IMR-90 (cell line): ENCODE measurements around the gene NRXN2. TPM values are rescaled to one million over a fixed set of nuclear protein-coding genes. Genes with fewer than 3 reads are reported as not detected.

Experiments
- ATAC-seq: fragments of 200-7000 bp; cut with Tn5 transposase; 2 replicates; pipeline ENCODE4 v1.9.1; 2020; ENCODE audit warnings: low read depth, mild to moderate bottlenecking, moderate library complexity
- BruUV-seq: library from RNA; stranded (reverse); fragments of 400-500 nt; replicated peaks from 2 replicates; lab custom pipeline; 2021; lab: Mats Ljungman, UMichigan
- CTCF ChIA-PET: fragments of 300-600 bp; formaldehyde crosslinking; extraction: SDS; loops from one replicate; lab custom pipeline; 2021; ENCODE audit warnings: antibody characterized with exemption; lab: Yijun Ruan, JAX
- POLR2A ChIA-PET: fragments of 300-600 bp; sonication (Branson Sonifier 250); formaldehyde crosslinking; loops from one replicate; lab custom pipeline; 2022; ENCODE audit warnings: antibody characterized with exemption; ENCODE audit not compliant: unreplicated experiment; lab: Charles Lee
- DNase-seq: peaks from one replicate; pipeline ENCODE4 v3.0.0; 2013
- H2AFZ ChIP-seq: replicated peaks from 2 replicates; pipeline ENCODE3; 2013; ENCODE audit warnings: low read length, mild to moderate bottlenecking; ENCODE audit not compliant: poor library complexity
- H2AK5ac ChIP-seq: 2 replicates; pipeline ENCODE4 v1.6.1; 2013; ENCODE audit warnings: low read depth, low read length, inconsistent platforms
- H2AK9ac ChIP-seq: replicated peaks from 2 replicates; pipeline ENCODE3; 2013; ENCODE audit warnings: mild to moderate bottlenecking, low read depth, low read length, moderate library complexity; ENCODE audit not compliant: poor library complexity
- H2BK120ac ChIP-seq: 2 replicates; pipeline ENCODE4 v1.6.1; 2013; ENCODE audit warnings: low read depth, low read length, inconsistent platforms
- H2BK15ac ChIP-seq: 3 replicates; pipeline ENCODE4 v1.6.1; 2013; ENCODE audit warnings: low read depth, low read length, inconsistent platforms
- H2BK20ac ChIP-seq: 2 replicates; pipeline ENCODE4 v1.6.1; 2013; ENCODE audit warnings: low read depth, mild to moderate bottlenecking, inconsistent platforms, low read length, moderate library complexity
- H2BK5ac ChIP-seq: 2 replicates; pipeline ENCODE4 v1.6.1; 2013; ENCODE audit warnings: mild to moderate bottlenecking, low read depth, low read length, inconsistent platforms; ENCODE audit not compliant: poor library complexity, severe bottlenecking
- H3K14ac ChIP-seq: replicated peaks from 2 replicates; pipeline ENCODE4 v1.6.1; 2013; ENCODE audit warnings: low read depth, low read length, inconsistent platforms
- H3K18ac ChIP-seq: 2 replicates; pipeline ENCODE4 v1.6.1; 2013; ENCODE audit warnings: low read depth, low read length, control low read depth
- H3K23ac ChIP-seq: 2 replicates; pipeline ENCODE4 v1.6.1; 2013; ENCODE audit warnings: low read depth, low read length, inconsistent platforms
- H3K27ac ChIP-seq: 2 replicates; pipeline ENCODE4 v1.5.1; 2013; ENCODE audit warnings: mild to moderate bottlenecking, control low read depth, low read length; ENCODE audit not compliant: insufficient read depth
- H3K27me3 ChIP-seq: 2 replicates; pipeline ENCODE4 v1.6.1; 2013; ENCODE audit warnings: low read length; ENCODE audit not compliant: control insufficient read depth, insufficient read depth
- H3K36me3 ChIP-seq: 2 replicates; pipeline ENCODE4 v1.6.1; 2013; ENCODE audit warnings: low read length, mixed read lengths; ENCODE audit not compliant: control insufficient read depth, insufficient read depth
- H3K4ac ChIP-seq: 2 replicates; pipeline ENCODE4 v1.6.1; 2013; ENCODE audit warnings: low read depth, low read length, inconsistent platforms
- H3K4me1 ChIP-seq: 2 replicates; pipeline ENCODE4 v1.6.1; 2013; ENCODE audit warnings: low read length, mixed read lengths; ENCODE audit not compliant: control insufficient read depth, insufficient read depth
- H3K4me2 ChIP-seq: 2 replicates; pipeline ENCODE4 v1.6.1; 2013; ENCODE audit warnings: low read depth, mild to moderate bottlenecking, control low read depth, low read length, moderate library complexity
- H3K4me3 ChIP-seq: 2 replicates; pipeline ENCODE4 v1.5.1; 2013; ENCODE audit warnings: low read depth, mild to moderate bottlenecking, control low read depth, low read length, moderate library complexity; ENCODE audit not compliant: insufficient read depth
- H3K56ac ChIP-seq: 2 replicates; pipeline ENCODE4 v1.6.1; 2013; ENCODE audit warnings: low read length, inconsistent platforms; ENCODE audit not compliant: insufficient read depth; ENCODE audit errors: extremely low read depth
- H3K79me1 ChIP-seq, 2 experiments: 2 replicates each; pipeline ENCODE4 v1.6.1; 2013; ENCODE audit warnings: low read length in 2 of 2, inconsistent platforms in 1 of 2, low read depth in 1 of 2
- H3K9ac ChIP-seq: 2 replicates; pipeline ENCODE4 v1.6.1; 2013; ENCODE audit warnings: low read depth, low read length, control low read depth
- H3K9me1 ChIP-seq: 2 replicates; pipeline ENCODE4 v1.6.1; 2013; ENCODE audit warnings: low read length, inconsistent platforms; ENCODE audit not compliant: insufficient read depth
- H3K9me3 ChIP-seq: 2 replicates; pipeline ENCODE4 v1.6.1; 2013; ENCODE audit warnings: low read length; ENCODE audit not compliant: control insufficient read depth, insufficient read depth
- H4K20me1 ChIP-seq: 2 replicates; pipeline ENCODE4 v1.6.1; 2013; ENCODE audit warnings: low read length, inconsistent platforms; ENCODE audit not compliant: insufficient read depth
- H4K5ac ChIP-seq: 2 replicates; pipeline ENCODE4 v1.6.1; 2013; ENCODE audit warnings: mild to moderate bottlenecking, low read depth, low read length, control low read depth
- H4K8ac ChIP-seq, 2 experiments: 2 replicates each; pipeline ENCODE4 v1.6.1; 2013; ENCODE audit warnings: low read depth in 2 of 2, low read length in 2 of 2, control low read depth in 1 of 2, inconsistent platforms in 1 of 2
- H4K91ac ChIP-seq: 2 replicates; pipeline ENCODE4 v1.6.1; 2013; ENCODE audit warnings: low read depth, low read length, inconsistent platforms; ENCODE audit not compliant: insufficient read depth
- BHLHE40 ChIP-seq: fragments of 150-350 bp; IDR thresholded peaks from 2 replicates; pipeline ENCODE4 v1.6.1; 2016; ENCODE audit warnings: mild to moderate bottlenecking, low read depth, low read length
- CEBPB ChIP-seq: IDR thresholded peaks from 2 replicates; pipeline ENCODE4 v1.6.1; 2012; ENCODE audit warnings: low read depth, low read length, improper control_type of control experiment
- CHD1 ChIP-seq: IDR thresholded peaks from 2 replicates; pipeline ENCODE4 v1.6.1; 2012; ENCODE audit warnings: low read depth, low read length, improper control_type of control experiment
- FOS ChIP-seq: fragments of 150-350 bp; IDR thresholded peaks from 2 replicates; pipeline ENCODE4 v1.6.1; 2016; ENCODE audit warnings: low read depth, low read length
- MAFK ChIP-seq: IDR thresholded peaks from 2 replicates; pipeline ENCODE4 v1.6.1; 2012; ENCODE audit warnings: low read depth, low read length, improper control_type of control experiment
- MAZ ChIP-seq: IDR thresholded peaks from 2 replicates; pipeline ENCODE4 v1.6.1; 2012; ENCODE audit warnings: low read depth, mild to moderate bottlenecking, low read length, improper control_type of control experiment, moderate library complexity, borderline replicate concordance
- MXI1 ChIP-seq: IDR thresholded peaks from 2 replicates; pipeline ENCODE4 v1.6.1; 2012; ENCODE audit warnings: low read depth, mild to moderate bottlenecking, low read length, moderate library complexity, borderline replicate concordance
- POLR2A ChIP-seq: IDR thresholded peaks from 2 replicates; pipeline ENCODE4 v1.6.1; 2012; ENCODE audit warnings: mild to moderate bottlenecking, low read depth, low read length
- RAD21 ChIP-seq: IDR thresholded peaks from 2 replicates; pipeline ENCODE4 v1.6.1; 2012; ENCODE audit warnings: low read length, improper control_type of control experiment
- RFX5 ChIP-seq: IDR thresholded peaks from 2 replicates; pipeline ENCODE4 v1.8.0; 2012; ENCODE audit warnings: low read depth, mild to moderate bottlenecking, low read length, moderate library complexity
- WGBS, 2 experiments: methylation state at CpG; one replicate each; pipeline versions ENCODE4 v1.1.5 to v1.1.7; 2013; ENCODE audit warnings: missing lambda C conversion rate in 2 of 2; ENCODE audit not compliant: insufficient read length in 1 of 2; ENCODE audit errors: extremely low coverage in 2 of 2; 5-methylcytosine and 5-hydroxymethylcytosine counted together
- dilution Hi-C: fragments of 300-500 bp; cut with HindIII; formaldehyde crosslinking; loops from one replicate; pipeline ENCODE4 v1.14.3; 2018; ENCODE audit warnings: low sequenced_read_pairs; ENCODE audit not compliant: unreplicated experiment
- in situ Hi-C: fragments of 300-500 bp; cut with MboI; formaldehyde crosslinking; loops from 3 replicates; pipeline ENCODE4 v1.14.3; 2019; ENCODE audit warnings: low sequenced_read_pairs, inconsistent platforms, mixed read lengths
- intact Hi-C: fragments of 100-400 bp; cut with micrococcal nuclease; formaldehyde crosslinking; loops from 2 replicates; pipeline ENCODE4 v1.10.0; 2022
- polyA plus RNA-seq, 3 experiments: library from polyadenylated mRNA; depleted of rRNA; stranded (reverse); fragments of >200 nt; gene quantifications; 2 replicates each; pipeline ENCODE4 v1.2.3, GENCODE V29; 2012; ENCODE audit warnings: low replicate concordance in 1 of 3
- total RNA-seq: library from RNA; depleted of rRNA; stranded (reverse); fragments of >200 nt; gene quantifications from 2 replicates; pipeline ENCODE4 v1.2.3, GENCODE V29; 2012
- TF ChIP-seq, protein P1 (sequence below): fragments of 150-350 bp; IDR thresholded peaks from 2 replicates; pipeline ENCODE4 v1.6.1; 2017; ENCODE audit warnings: mild to moderate bottlenecking, antibody characterized with exemption, low read length, low read depth
- TF ChIP-seq, protein P2 (sequence below): conservative IDR thresholded peaks from 2 replicates; pipeline ENCODE4 v1.5.1; 2012; ENCODE audit warnings: mild to moderate bottlenecking, low read depth, low read length, improper control_type of control experiment

The NRXN2 gene
- total and polyA plus RNA-seq, 2 of the 4 experiments (the other 2 are of a cell fraction), result 0.18 to 0.22 TPM

DNA sequence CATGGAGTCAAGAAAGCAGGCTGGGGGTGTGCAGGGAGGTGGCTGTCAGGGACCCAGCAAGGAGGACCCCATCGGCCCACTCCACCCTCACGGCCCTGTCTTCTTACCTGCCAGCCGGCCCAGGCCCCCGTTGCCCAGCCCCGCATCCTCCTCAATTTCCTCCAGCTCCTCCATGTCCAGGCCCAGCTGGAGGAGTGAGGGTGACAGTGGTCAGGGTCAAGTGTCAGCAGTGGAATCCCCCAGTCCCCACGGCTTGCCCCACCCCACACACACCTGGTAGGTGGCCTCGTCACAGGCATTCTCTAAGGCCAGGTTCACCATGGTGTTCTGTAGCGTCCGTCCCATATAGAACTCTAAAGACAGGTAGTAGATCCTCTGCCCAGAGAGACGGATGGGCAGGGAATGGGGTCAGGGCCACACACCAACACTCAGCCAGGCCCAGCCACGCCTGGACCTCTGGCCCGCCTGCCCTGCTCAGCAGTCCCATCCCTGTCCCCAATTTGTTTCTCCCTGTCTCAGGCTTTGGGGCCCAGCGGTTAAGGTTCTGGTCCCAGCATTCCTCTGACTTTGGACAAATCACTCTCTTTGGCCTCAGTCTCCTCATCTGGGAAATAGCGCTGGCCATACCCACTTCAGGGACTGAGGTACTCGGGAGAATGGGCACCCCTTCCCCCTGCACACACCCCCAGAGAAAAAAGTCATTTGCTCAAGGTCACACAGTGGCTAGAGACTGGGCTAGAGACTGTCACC is 35.5 kb upstream of the NRXN2 start:
- H3K4me3 ChIP-seq, result no peak overlapping the region
- TF ChIP-seq, protein P1, sequence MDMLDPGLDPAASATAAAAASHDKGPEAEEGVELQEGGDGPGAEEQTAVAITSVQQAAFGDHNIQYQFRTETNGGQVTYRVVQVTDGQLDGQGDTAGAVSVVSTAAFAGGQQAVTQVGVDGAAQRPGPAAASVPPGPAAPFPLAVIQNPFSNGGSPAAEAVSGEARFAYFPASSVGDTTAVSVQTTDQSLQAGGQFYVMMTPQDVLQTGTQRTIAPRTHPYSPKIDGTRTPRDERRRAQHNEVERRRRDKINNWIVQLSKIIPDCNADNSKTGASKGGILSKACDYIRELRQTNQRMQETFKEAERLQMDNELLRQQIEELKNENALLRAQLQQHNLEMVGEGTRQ, result no peak
- no peak for TF ChIP-seq POLR2A
- TF ChIP-seq CHD1, result no peak
- TF ChIP-seq MAFK, result no peak
- TF ChIP-seq MAZ, result no peak
- TF ChIP-seq, protein P2, sequence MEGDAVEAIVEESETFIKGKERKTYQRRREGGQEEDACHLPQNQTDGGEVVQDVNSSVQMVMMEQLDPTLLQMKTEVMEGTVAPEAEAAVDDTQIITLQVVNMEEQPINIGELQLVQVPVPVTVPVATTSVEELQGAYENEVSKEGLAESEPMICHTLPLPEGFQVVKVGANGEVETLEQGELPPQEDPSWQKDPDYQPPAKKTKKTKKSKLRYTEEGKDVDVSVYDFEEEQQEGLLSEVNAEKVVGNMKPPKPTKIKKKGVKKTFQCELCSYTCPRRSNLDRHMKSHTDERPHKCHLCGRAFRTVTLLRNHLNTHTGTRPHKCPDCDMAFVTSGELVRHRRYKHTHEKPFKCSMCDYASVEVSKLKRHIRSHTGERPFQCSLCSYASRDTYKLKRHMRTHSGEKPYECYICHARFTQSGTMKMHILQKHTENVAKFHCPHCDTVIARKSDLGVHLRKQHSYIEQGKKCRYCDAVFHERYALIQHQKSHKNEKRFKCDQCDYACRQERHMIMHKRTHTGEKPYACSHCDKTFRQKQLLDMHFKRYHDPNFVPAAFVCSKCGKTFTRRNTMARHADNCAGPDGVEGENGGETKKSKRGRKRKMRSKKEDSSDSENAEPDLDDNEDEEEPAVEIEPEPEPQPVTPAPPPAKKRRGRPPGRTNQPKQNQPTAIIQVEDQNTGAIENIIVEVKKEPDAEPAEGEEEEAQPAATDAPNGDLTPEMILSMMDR, result no peak
- no peak for TF ChIP-seq FOS
- no peak for TF ChIP-seq RAD21
- TF ChIP-seq BHLHE40, result no peak
- TF ChIP-seq MXI1, result no peak
- TF ChIP-seq CEBPB, result no peak
- TF ChIP-seq RFX5, result no peak
- no TSS peak for BruUV-seq
- H2BK20ac ChIP-seq, result no peak overlapping the region
- no peak overlapping the region for H3K56ac ChIP-seq
- H2AFZ ChIP-seq, result no peak overlapping the region
- no peak overlapping the region for H2BK5ac ChIP-seq
- no peak for ATAC-seq
- no peak for DNase-seq
- intact Hi-C loops (no loop called here), in situ Hi-C loops (no loop called here), dilution Hi-C loops (no loop called here)
- peaks cover 19% of the 10 kb centered on the region for H4K20me1 ChIP-seq
- no peak overlapping the region for H4K91ac ChIP-seq
- ChIA-PET CTCF (no interaction called here), POLR2A (no interaction called here)
- H3K79me1 ChIP-seq, result peaks cover 6 to 18% of the 10 kb centered on the region in 2 experiments; a peak in 3 of 4 replicates
- no peak overlapping the region for H3K14ac ChIP-seq
- no peak overlapping the region for H3K18ac ChIP-seq
- H2AK9ac ChIP-seq, result no peak overlapping the region
- H3K23ac ChIP-seq, result no peak overlapping the region
- no peak overlapping the region for H2BK15ac ChIP-seq
- H3K27me3 ChIP-seq, result no peaks in the 10 kb centered on the region
- 100% methylated on average over 6 of the region's 15 CpGs; no CpG with 5 or more reads in 1 of the 2 experiments for WGBS, 2 experiments
- H2BK120ac ChIP-seq, result no peak overlapping the region
- no peak overlapping the region for H4K8ac ChIP-seq
- H3K4me2 ChIP-seq, result no peak overlapping the region
- H3K9ac ChIP-seq, result no peak overlapping the region
- H3K9me3 ChIP-seq, result no peaks in the 10 kb centered on the region
- H3K9me1 ChIP-seq, result peaks cover 14% of the 10 kb centered on the region; the same call in 1 of the 2 replicates
- H4K5ac ChIP-seq, result no peak overlapping the region
- peaks cover 16% of the 10 kb centered on the region for H3K36me3 ChIP-seq
- peaks cover 10% of the 10 kb centered on the region for H3K4me1 ChIP-seq
- no peak overlapping the region for H2AK5ac ChIP-seq
- H3K4ac ChIP-seq, result no peak overlapping the region
- H3K27ac ChIP-seq, result no peak overlapping the region
